ENCODE results near the gene LPGAT1. TPM values are rescaled to one million over a fixed set of nuclear protein-coding genes. Genes with fewer than 3 reads are reported as not detected.

The LPGAT1 gene
- total RNA-seq (2021; ENCODE audit: unreplicated experiment), result 50.6 TPM
- polyA plus RNA-seq (2012), result 6.9 and 7.3 TPM in 2 replicates
- Bru-seq, nascent RNA, result percentile 81 among the genes with signal in this experiment
- percentile 90 among the genes with signal in this experiment for BruChase-seq, experiment 1, labeled RNA remaining after a 6-hour chase
- BruChase-seq, experiment 2, labeled RNA remaining after a 2-hour chase, result percentile 89 among the genes with signal in this experiment
- long read RNA-seq, full-length matches to known transcripts, result 7 of 65 reads
- long read RNA-seq, partial matches to known transcripts, result 31 of 65 reads
- long read RNA-seq, other reads (novel, unspliced or antisense), result 27 of 65 reads

- H3K9me2 ChIP-seq (ENCODE audit: insufficient read depth), result no peaks in the 10 kb centered on the region
- TF ChIP-seq RAD21 (IDR thresholded peaks at IDR 0.05; ENCODE audit: low read depth), result peak; percentile 57
- TF ChIP-seq ZFX (IDR thresholded peaks at IDR 0.05), result peak; percentile 98
- TF ChIP-seq ZNF274 (IDR thresholded peaks at IDR 0.05; ENCODE audit: low read depth, low read length), result no peak
- TF ChIP-seq POLR2AphosphoS5 (IDR thresholded peaks at IDR 0.05; ENCODE audit: low read depth, low read length), result peak; percentile 69
- TF ChIP-seq ZBTB33 (IDR thresholded peaks at IDR 0.05; ENCODE audit: extremely low read depth, insufficient replicate concordance, low read length), result peak; percentile 31
- TF ChIP-seq CTCF (IDR thresholded peaks at IDR 0.05 in 2 of 3, conservative IDR thresholded peaks at IDR 0.05 in 1 of 3; ENCODE audit: borderline replicate concordance in 1 of 3, insufficient read depth in 1 of 3, low read depth in 2 of 3, low read length in 2 of 3), result peak; percentile 34 to 51 (median 37)
- TF ChIP-seq ELF1 (IDR thresholded peaks at IDR 0.05; ENCODE audit: borderline replicate concordance, low read depth), result no peak
- TF ChIP-seq REST (IDR thresholded peaks at IDR 0.05; ENCODE audit: low read depth), result no peak
- TF ChIP-seq CBX3 (IDR thresholded peaks at IDR 0.05; ENCODE audit: low read depth), result no peak
- no peak for TF ChIP-seq POLR2A (IDR thresholded peaks at IDR 0.05; ENCODE audit: borderline replicate concordance, extremely low read depth, insufficient read depth, insufficient read length)
- TF ChIP-seq MAX (IDR thresholded peaks at IDR 0.05), result peak; percentile 35
- no peaks in the 10 kb centered on the region for H3K36me3 ChIP-seq (ENCODE audit: control insufficient read depth in 1 of 2, insufficient read depth in 2 of 2, low read length in 2 of 2)
- no TSS peak for BruUV-seq (replicated peaks)
- peak within 1 kb of the TSS; percentile 99 for H2AFZ ChIP-seq (ENCODE audit: low read depth, low read length, poor library complexity, severe bottlenecking)
- H3K9ac ChIP-seq (ENCODE audit: low read length), result peak within 1 kb of the TSS; percentile 72
- peaks cover 19% of the 10 kb centered on the region for H3K79me2 ChIP-seq (ENCODE audit: insufficient read depth, low read length)
- H3K4me1 ChIP-seq (ENCODE audit: control insufficient read depth in 1 of 2, insufficient read depth in 2 of 2, low read length in 2 of 2), result peaks cover 0 to 18% of the 10 kb centered on the region in 2 experiments; a peak in 2 of 4 replicates
- CTCF ChIA-PET, result no interaction called here
- intact Hi-C loops (cut with micrococcal nuclease), result no loop called here
- peak within 1 kb of the TSS; percentile 98 for H3K4me2 ChIP-seq (ENCODE audit: low read length)
- no peaks in the 10 kb centered on the region for H3K9me3 ChIP-seq (ENCODE audit: control insufficient read depth in 1 of 2, insufficient read depth in 1 of 2, low read depth in 1 of 2, low read length in 2 of 2)
- POLR2A ChIA-PET, result no interaction called here
- peak; percentile 91 for ATAC-seq
- no peaks in the 10 kb centered on the region for H4K20me1 ChIP-seq (ENCODE audit: insufficient read depth)
- H3K27me3 ChIP-seq (ENCODE audit: insufficient read depth, low read length), result no peaks in the 10 kb centered on the region
- peak within 1 kb of the TSS; percentile 67 for H3K27ac ChIP-seq (ENCODE audit: low read depth, low read length)
- peak within 1 kb of the TSS; percentile 62 to 72 for H3K4me3 ChIP-seq (replicated peaks in 1 of 2; ENCODE audit: low read depth in 1 of 2, low read length in 2 of 2)
- peak; percentile 27 for DNase-seq (ENCODE audit: low read depth, low spot score)
- RAD21 ChIA-PET (ENCODE audit: low non-redundant PET in 1 of 2, low total read pairs in 2 of 2, uncharacterized antibody in 2 of 2, unreplicated experiment in 2 of 2), result interaction anchor here in 1 of 2 experiments (0.6 kb wide), 1 partner anchor 218 kb away, joined by 3 read pairs; no protein-coding TSS in a partner anchor
These were observed at the start of gene LPGAT1 for GRCh38 chr1:211830328-211831142. Gene LPGAT1 (minus strand): TSS chr1:211830763. CDS start chr1:211829296, 1,467 bp downstream.

Data from HCT116 (cell line).